IMR-90 (cell line): ENCODE results near the gene KLK12. TPM values are rescaled to one million over a fixed set of nuclear protein-coding genes. Genes with fewer than 3 reads are reported as not detected.

ENCODE experiments used
- ATAC-seq: fragments of 200-7000 bp; cut with Tn5 transposase; 2 replicates; pipeline ENCODE4 v1.9.1; 2020; ENCODE audit warnings: low read depth, mild to moderate bottlenecking, moderate library complexity
- BruUV-seq: library from RNA; stranded (reverse); fragments of 400-500 nt; replicated peaks from 2 replicates; lab custom pipeline; 2021; lab: Mats Ljungman, UMichigan
- CTCF ChIA-PET: fragments of 300-600 bp; formaldehyde crosslinking; extraction: SDS; loops from one replicate; lab custom pipeline; 2021; ENCODE audit warnings: antibody characterized with exemption; lab: Yijun Ruan, JAX
- POLR2A ChIA-PET: fragments of 300-600 bp; sonication (Branson Sonifier 250); formaldehyde crosslinking; loops from one replicate; lab custom pipeline; 2022; ENCODE audit warnings: antibody characterized with exemption; ENCODE audit not compliant: unreplicated experiment; lab: Charles Lee
- DNase-seq: peaks from one replicate; pipeline ENCODE4 v3.0.0; 2013
- H2AFZ ChIP-seq: replicated peaks from 2 replicates; pipeline ENCODE3; 2013; ENCODE audit warnings: low read length, mild to moderate bottlenecking; ENCODE audit not compliant: poor library complexity
- H2AK5ac ChIP-seq: 2 replicates; pipeline ENCODE4 v1.6.1; 2013; ENCODE audit warnings: low read depth, low read length, inconsistent platforms
- H2AK9ac ChIP-seq: replicated peaks from 2 replicates; pipeline ENCODE3; 2013; ENCODE audit warnings: mild to moderate bottlenecking, low read depth, low read length, moderate library complexity; ENCODE audit not compliant: poor library complexity
- H2BK120ac ChIP-seq: 2 replicates; pipeline ENCODE4 v1.6.1; 2013; ENCODE audit warnings: low read depth, low read length, inconsistent platforms
- H2BK15ac ChIP-seq: 3 replicates; pipeline ENCODE4 v1.6.1; 2013; ENCODE audit warnings: low read depth, low read length, inconsistent platforms
- H2BK20ac ChIP-seq: 2 replicates; pipeline ENCODE4 v1.6.1; 2013; ENCODE audit warnings: low read depth, mild to moderate bottlenecking, inconsistent platforms, low read length, moderate library complexity
- H2BK5ac ChIP-seq: 2 replicates; pipeline ENCODE4 v1.6.1; 2013; ENCODE audit warnings: mild to moderate bottlenecking, low read depth, low read length, inconsistent platforms; ENCODE audit not compliant: poor library complexity, severe bottlenecking
- H3K14ac ChIP-seq: replicated peaks from 2 replicates; pipeline ENCODE4 v1.6.1; 2013; ENCODE audit warnings: low read depth, low read length, inconsistent platforms
- H3K18ac ChIP-seq: 2 replicates; pipeline ENCODE4 v1.6.1; 2013; ENCODE audit warnings: low read depth, low read length, control low read depth
- H3K23ac ChIP-seq: 2 replicates; pipeline ENCODE4 v1.6.1; 2013; ENCODE audit warnings: low read depth, low read length, inconsistent platforms
- H3K27ac ChIP-seq: 2 replicates; pipeline ENCODE4 v1.5.1; 2013; ENCODE audit warnings: mild to moderate bottlenecking, control low read depth, low read length; ENCODE audit not compliant: insufficient read depth
- H3K27me3 ChIP-seq: 2 replicates; pipeline ENCODE4 v1.6.1; 2013; ENCODE audit warnings: low read length; ENCODE audit not compliant: control insufficient read depth, insufficient read depth
- H3K36me3 ChIP-seq: 2 replicates; pipeline ENCODE4 v1.6.1; 2013; ENCODE audit warnings: low read length, mixed read lengths; ENCODE audit not compliant: control insufficient read depth, insufficient read depth
- H3K4ac ChIP-seq: 2 replicates; pipeline ENCODE4 v1.6.1; 2013; ENCODE audit warnings: low read depth, low read length, inconsistent platforms
- H3K4me1 ChIP-seq: 2 replicates; pipeline ENCODE4 v1.6.1; 2013; ENCODE audit warnings: low read length, mixed read lengths; ENCODE audit not compliant: control insufficient read depth, insufficient read depth
- H3K4me2 ChIP-seq: 2 replicates; pipeline ENCODE4 v1.6.1; 2013; ENCODE audit warnings: low read depth, mild to moderate bottlenecking, control low read depth, low read length, moderate library complexity
- H3K4me3 ChIP-seq: 2 replicates; pipeline ENCODE4 v1.5.1; 2013; ENCODE audit warnings: low read depth, mild to moderate bottlenecking, control low read depth, low read length, moderate library complexity; ENCODE audit not compliant: insufficient read depth
- H3K56ac ChIP-seq: 2 replicates; pipeline ENCODE4 v1.6.1; 2013; ENCODE audit warnings: low read length, inconsistent platforms; ENCODE audit not compliant: insufficient read depth; ENCODE audit errors: extremely low read depth
- H3K79me1 ChIP-seq, 2 experiments: 2 replicates each; pipeline ENCODE4 v1.6.1; 2013; ENCODE audit warnings: low read length in 2 of 2, inconsistent platforms in 1 of 2, low read depth in 1 of 2
- H3K9ac ChIP-seq: 2 replicates; pipeline ENCODE4 v1.6.1; 2013; ENCODE audit warnings: low read depth, low read length, control low read depth
- H3K9me1 ChIP-seq: 2 replicates; pipeline ENCODE4 v1.6.1; 2013; ENCODE audit warnings: low read length, inconsistent platforms; ENCODE audit not compliant: insufficient read depth
- H3K9me3 ChIP-seq: 2 replicates; pipeline ENCODE4 v1.6.1; 2013; ENCODE audit warnings: low read length; ENCODE audit not compliant: control insufficient read depth, insufficient read depth
- H4K20me1 ChIP-seq: 2 replicates; pipeline ENCODE4 v1.6.1; 2013; ENCODE audit warnings: low read length, inconsistent platforms; ENCODE audit not compliant: insufficient read depth
- H4K5ac ChIP-seq: 2 replicates; pipeline ENCODE4 v1.6.1; 2013; ENCODE audit warnings: mild to moderate bottlenecking, low read depth, low read length, control low read depth
- H4K8ac ChIP-seq, 2 experiments: 2 replicates each; pipeline ENCODE4 v1.6.1; 2013; ENCODE audit warnings: low read depth in 2 of 2, low read length in 2 of 2, control low read depth in 1 of 2, inconsistent platforms in 1 of 2
- H4K91ac ChIP-seq: 2 replicates; pipeline ENCODE4 v1.6.1; 2013; ENCODE audit warnings: low read depth, low read length, inconsistent platforms; ENCODE audit not compliant: insufficient read depth
- BHLHE40 ChIP-seq: fragments of 150-350 bp; IDR thresholded peaks from 2 replicates; pipeline ENCODE4 v1.6.1; 2016; ENCODE audit warnings: mild to moderate bottlenecking, low read depth, low read length
- CEBPB ChIP-seq: IDR thresholded peaks from 2 replicates; pipeline ENCODE4 v1.6.1; 2012; ENCODE audit warnings: low read depth, low read length, improper control_type of control experiment
- CHD1 ChIP-seq: IDR thresholded peaks from 2 replicates; pipeline ENCODE4 v1.6.1; 2012; ENCODE audit warnings: low read depth, low read length, improper control_type of control experiment
- MAFK ChIP-seq: IDR thresholded peaks from 2 replicates; pipeline ENCODE4 v1.6.1; 2012; ENCODE audit warnings: low read depth, low read length, improper control_type of control experiment
- MAZ ChIP-seq: IDR thresholded peaks from 2 replicates; pipeline ENCODE4 v1.6.1; 2012; ENCODE audit warnings: low read depth, mild to moderate bottlenecking, low read length, improper control_type of control experiment, moderate library complexity, borderline replicate concordance
- MXI1 ChIP-seq: IDR thresholded peaks from 2 replicates; pipeline ENCODE4 v1.6.1; 2012; ENCODE audit warnings: low read depth, mild to moderate bottlenecking, low read length, moderate library complexity, borderline replicate concordance
- NFE2L2 ChIP-seq: fragments of 150-350 bp; IDR thresholded peaks from 2 replicates; pipeline ENCODE4 v1.6.1; 2016; ENCODE audit warnings: low read depth, mild to moderate bottlenecking, low read length
- POLR2A ChIP-seq: IDR thresholded peaks from 2 replicates; pipeline ENCODE4 v1.6.1; 2012; ENCODE audit warnings: mild to moderate bottlenecking, low read depth, low read length
- SMC3 ChIP-seq: fragments of 150-350 bp; IDR thresholded peaks from 2 replicates; pipeline ENCODE4 v1.6.1; 2016; ENCODE audit warnings: low read depth, mild to moderate bottlenecking, antibody characterized with exemption, low read length, moderate library complexity
- WGBS, 2 experiments: methylation state at CpG; one replicate each; pipeline versions ENCODE4 v1.1.5 to v1.1.7; 2013; ENCODE audit warnings: missing lambda C conversion rate in 2 of 2; ENCODE audit not compliant: insufficient read length in 1 of 2; ENCODE audit errors: extremely low coverage in 2 of 2; 5-methylcytosine and 5-hydroxymethylcytosine counted together
- dilution Hi-C: fragments of 300-500 bp; cut with HindIII; formaldehyde crosslinking; loops from one replicate; pipeline ENCODE4 v1.14.3; 2018; ENCODE audit warnings: low sequenced_read_pairs; ENCODE audit not compliant: unreplicated experiment
- in situ Hi-C: fragments of 300-500 bp; cut with MboI; formaldehyde crosslinking; loops from 3 replicates; pipeline ENCODE4 v1.14.3; 2019; ENCODE audit warnings: low sequenced_read_pairs, inconsistent platforms, mixed read lengths
- intact Hi-C: fragments of 100-400 bp; cut with micrococcal nuclease; formaldehyde crosslinking; loops from 2 replicates; pipeline ENCODE4 v1.10.0; 2022
- polyA plus RNA-seq, 3 experiments: library from polyadenylated mRNA; depleted of rRNA; stranded (reverse); fragments of >200 nt; gene quantifications; 2 replicates each; pipeline ENCODE4 v1.2.3, GENCODE V29; 2012; ENCODE audit warnings: low replicate concordance in 1 of 3
- total RNA-seq: library from RNA; depleted of rRNA; stranded (reverse); fragments of >200 nt; gene quantifications from 2 replicates; pipeline ENCODE4 v1.2.3, GENCODE V29; 2012
- TF ChIP-seq, protein P1 (sequence below): conservative IDR thresholded peaks from 2 replicates; pipeline ENCODE4 v1.5.1; 2012; ENCODE audit warnings: mild to moderate bottlenecking, low read depth, low read length, improper control_type of control experiment
- TF ChIP-seq, protein P2 (sequence below): fragments of 150-350 bp; IDR thresholded peaks from 2 replicates; pipeline ENCODE4 v1.6.1; 2016; ENCODE audit warnings: low read depth, mild to moderate bottlenecking, low read length, moderate library complexity, borderline replicate concordance

Gene KLK12
- total and polyA plus RNA-seq, 2 of the 4 experiments (the other 2 are of a cell fraction): not detected

DNA sequence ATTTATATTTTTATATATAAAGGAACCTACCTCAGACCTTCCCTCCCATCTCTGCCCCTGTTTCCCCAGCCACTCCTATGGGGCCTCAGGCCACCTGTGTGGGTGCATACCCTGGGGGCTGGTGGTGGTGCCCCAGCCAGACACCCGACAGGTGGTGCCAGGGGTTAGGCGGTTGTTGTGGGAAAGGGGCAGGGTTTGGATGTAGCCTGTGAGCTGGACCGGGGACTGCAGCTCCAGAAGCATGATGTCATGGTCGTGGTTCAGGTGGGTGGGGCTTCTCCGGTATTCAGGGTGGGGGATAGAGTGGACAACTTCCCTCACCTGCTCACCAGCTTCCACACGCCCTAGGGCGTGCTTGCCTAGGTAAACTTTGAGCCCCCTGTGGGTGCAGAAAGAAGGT, 24.9 kb upstream of the KLK12 start:
- intact Hi-C loops: no loop called here
- no peak overlapping the region for H3K9ac ChIP-seq
- no peaks in the 10 kb centered on the region for H3K79me1 ChIP-seq
- in situ Hi-C loops: no loop called here
- no peak overlapping the region for H2BK20ac ChIP-seq
- no peaks in the 10 kb centered on the region for H3K27me3 ChIP-seq
- no peaks in the 10 kb centered on the region for H3K36me3 ChIP-seq
- no peaks in the 10 kb centered on the region for H3K9me3 ChIP-seq
- no peak overlapping the region for H2BK120ac ChIP-seq
- H2AFZ ChIP-seq: no peak overlapping the region
- no peak overlapping the region for H3K56ac ChIP-seq
- H3K4me1 ChIP-seq: no peaks in the 10 kb centered on the region
- H4K8ac ChIP-seq: no peak overlapping the region
- no peak overlapping the region for H4K91ac ChIP-seq
- no peak overlapping the region for H3K18ac ChIP-seq
- H3K23ac ChIP-seq: no peak overlapping the region
- H3K4me3 ChIP-seq: no peak overlapping the region
- no peak for ATAC-seq
- no TSS peak for BruUV-seq
- H3K14ac ChIP-seq: no peak overlapping the region
- H4K5ac ChIP-seq: no peak overlapping the region
- TF ChIP-seq BHLHE40 (no peak), POLR2A (no peak), CHD1 (no peak), NFE2L2 (no peak), CEBPB (no peak), MXI1 (no peak), MAFK (no peak), SMC3 (no peak), MAZ (no peak)
- TF ChIP-seq, protein P1, sequence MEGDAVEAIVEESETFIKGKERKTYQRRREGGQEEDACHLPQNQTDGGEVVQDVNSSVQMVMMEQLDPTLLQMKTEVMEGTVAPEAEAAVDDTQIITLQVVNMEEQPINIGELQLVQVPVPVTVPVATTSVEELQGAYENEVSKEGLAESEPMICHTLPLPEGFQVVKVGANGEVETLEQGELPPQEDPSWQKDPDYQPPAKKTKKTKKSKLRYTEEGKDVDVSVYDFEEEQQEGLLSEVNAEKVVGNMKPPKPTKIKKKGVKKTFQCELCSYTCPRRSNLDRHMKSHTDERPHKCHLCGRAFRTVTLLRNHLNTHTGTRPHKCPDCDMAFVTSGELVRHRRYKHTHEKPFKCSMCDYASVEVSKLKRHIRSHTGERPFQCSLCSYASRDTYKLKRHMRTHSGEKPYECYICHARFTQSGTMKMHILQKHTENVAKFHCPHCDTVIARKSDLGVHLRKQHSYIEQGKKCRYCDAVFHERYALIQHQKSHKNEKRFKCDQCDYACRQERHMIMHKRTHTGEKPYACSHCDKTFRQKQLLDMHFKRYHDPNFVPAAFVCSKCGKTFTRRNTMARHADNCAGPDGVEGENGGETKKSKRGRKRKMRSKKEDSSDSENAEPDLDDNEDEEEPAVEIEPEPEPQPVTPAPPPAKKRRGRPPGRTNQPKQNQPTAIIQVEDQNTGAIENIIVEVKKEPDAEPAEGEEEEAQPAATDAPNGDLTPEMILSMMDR: no peak
- TF ChIP-seq, protein P2, sequence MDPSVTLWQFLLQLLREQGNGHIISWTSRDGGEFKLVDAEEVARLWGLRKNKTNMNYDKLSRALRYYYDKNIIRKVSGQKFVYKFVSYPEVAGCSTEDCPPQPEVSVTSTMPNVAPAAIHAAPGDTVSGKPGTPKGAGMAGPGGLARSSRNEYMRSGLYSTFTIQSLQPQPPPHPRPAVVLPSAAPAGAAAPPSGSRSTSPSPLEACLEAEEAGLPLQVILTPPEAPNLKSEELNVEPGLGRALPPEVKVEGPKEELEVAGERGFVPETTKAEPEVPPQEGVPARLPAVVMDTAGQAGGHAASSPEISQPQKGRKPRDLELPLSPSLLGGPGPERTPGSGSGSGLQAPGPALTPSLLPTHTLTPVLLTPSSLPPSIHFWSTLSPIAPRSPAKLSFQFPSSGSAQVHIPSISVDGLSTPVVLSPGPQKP: no peak
- H2AK9ac ChIP-seq: no peak overlapping the region
- no peak overlapping the region for H2BK5ac ChIP-seq
- no peaks in the 10 kb centered on the region for H3K9me1 ChIP-seq
- WGBS, 2 experiments: no CpG with 5 or more reads among the region's 7 CpGs
- no peak overlapping the region for H2AK5ac ChIP-seq
- no peak for DNase-seq
- no peak overlapping the region for H3K4me2 ChIP-seq
- ChIA-PET CTCF (no interaction called here), POLR2A (no interaction called here)
- H4K20me1 ChIP-seq: no peaks in the 10 kb centered on the region
- no peak overlapping the region for H2BK15ac ChIP-seq
- dilution Hi-C loops: no loop called here
- no peak overlapping the region for H3K4ac ChIP-seq
- H3K27ac ChIP-seq: no peak overlapping the region
